Measurements from ENCODE around the gene HCST.

DNA sequence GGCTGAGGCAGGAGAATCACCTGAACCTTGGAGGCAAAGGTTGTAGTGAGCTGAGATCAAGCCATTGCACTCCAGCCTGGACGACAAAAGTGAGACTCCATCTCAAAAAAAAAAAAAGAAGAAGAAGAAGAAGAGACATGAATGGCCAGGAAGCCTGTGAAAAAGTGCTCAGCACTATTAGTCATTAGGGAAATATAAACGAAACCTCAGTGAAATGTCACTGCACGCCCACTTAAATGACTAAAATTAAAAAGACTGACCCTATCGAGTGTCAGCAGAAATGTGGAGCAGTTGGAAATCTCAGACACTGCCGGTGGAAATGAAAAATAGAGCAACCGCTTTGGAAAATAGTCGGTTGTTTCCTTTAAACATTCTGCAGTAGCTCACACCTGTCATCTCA is 11.3 kb downstream of the HCST start:
- TF ChIP-seq CTCF (IDR thresholded peaks at IDR 0.05; ENCODE audit: insufficient read depth, low read depth, low read length) = no peak
- no peak for TF ChIP-seq EZH2 (IDR thresholded peaks at IDR 0.05; ENCODE audit: insufficient read depth, low read length)
